SK-N-SH (cell line): Measurements from ENCODE around the gene SORCS3. TPM values are rescaled to one million over a fixed set of nuclear protein-coding genes. Genes with fewer than 3 reads are reported as not detected.

ENCODE experiments used
- CTCF ChIA-PET: fragments of 300-600, 350-600 bp; formaldehyde crosslinking; extraction: SDS; loops from one replicate; lab custom pipeline; 2021; lab: Yijun Ruan, JAX
- POLR2A ChIA-PET: fragments of 350-600 bp; sonication (Branson Sonifier 250); formaldehyde crosslinking; extraction: SDS; loops from one replicate; lab custom pipeline; 2020; ENCODE audit warnings: antibody characterized with exemption, inconsistent platforms; lab: Yijun Ruan, JAX
- DNase-seq: peaks from one replicate; pipeline ENCODE4 v3.0.0; 2012
- H2AFZ ChIP-seq: fragments of 200-600 bp; sonication (generic); 2 replicates; pipeline ENCODE4 v1.8.1; 2016; ENCODE audit warnings: antibody characterized with exemption, mild to moderate bottlenecking, low read depth
- H3F3A ChIP-seq: fragments of 200-600 bp; sonication (generic); replicated peaks from 2 replicates; pipeline ENCODE3; 2016; ENCODE audit warnings: antibody characterized with exemption, mild to moderate bottlenecking; ENCODE audit not compliant: insufficient read depth
- H3K27ac ChIP-seq, 2 experiments: fragments of 200-500 bp in 1 of 2; fragments of 200-600 bp in 1 of 2; sonication (Bioruptor generic) in 1 of 2; sonication (generic), shearing (Covaris generic) in 1 of 2; 2 replicates each; pipeline versions ENCODE4 v1.5.1 to v1.6.1; 2014 to 2016; ENCODE audit warnings: low read depth in 2 of 2, inconsistent platforms in 1 of 2, low read length in 1 of 2, mild to moderate bottlenecking in 1 of 2, mixed read lengths in 1 of 2
- H3K27me3 ChIP-seq: fragments of 200-600 bp; sonication (generic), shearing (Covaris generic); 2 replicates; pipeline ENCODE4 v1.6.1; 2016; ENCODE audit warnings: mixed run types; ENCODE audit not compliant: insufficient read depth
- H3K36me3 ChIP-seq, 2 experiments: fragments of 200-500 bp in 1 of 2; fragments of 200-600 bp in 1 of 2; sonication (Bioruptor generic) in 1 of 2; sonication (generic) in 1 of 2; replicated peaks in 1 of 2; 2 replicates each; pipeline versions ENCODE3 to v1.5.1; 2014 to 2016; ENCODE audit warnings: low read length in 1 of 2, mild to moderate bottlenecking in 1 of 2; ENCODE audit not compliant: insufficient read depth in 2 of 2, control insufficient read depth in 1 of 2
- H3K4me1 ChIP-seq, 2 experiments: fragments of 200-500 bp in 1 of 2; fragments of 200-600 bp in 1 of 2; sonication (Bioruptor generic) in 1 of 2; sonication (generic), shearing (Covaris generic) in 1 of 2; 2 replicates each; pipeline versions ENCODE4 v1.5.1 to v1.6.1; 2014 to 2016; ENCODE audit warnings: low read depth in 1 of 2, low read length in 1 of 2, mixed run types in 1 of 2; ENCODE audit not compliant: insufficient read depth in 2 of 2, control insufficient read depth in 1 of 2
- H3K4me2 ChIP-seq: fragments of 200-600 bp; sonication (generic), shearing (Covaris generic); 2 replicates; pipeline ENCODE4 v1.6.1; 2017; ENCODE audit warnings: mixed run types
- H3K4me3 ChIP-seq, 2 experiments: fragments of 200-500 bp in 1 of 2; fragments of 200-600 bp in 1 of 2; sonication (Bioruptor generic) in 1 of 2; sonication (generic), shearing (Covaris generic) in 1 of 2; 2 replicates each; pipeline versions ENCODE4 v1.5.1 to v1.8.1; 2014 to 2016; ENCODE audit warnings: low read depth in 2 of 2, inconsistent platforms in 1 of 2, low read length in 1 of 2, mild to moderate bottlenecking in 1 of 2, mixed read lengths in 1 of 2, moderate library complexity in 1 of 2
- H3K79me2 ChIP-seq: fragments of 200-600 bp; sonication (generic); 2 replicates; pipeline ENCODE4 v1.8.1; 2017; ENCODE audit warnings: mild to moderate bottlenecking; ENCODE audit not compliant: insufficient read depth
- H3K9ac ChIP-seq: fragments of 200-600 bp; sonication (generic); 2 replicates; pipeline ENCODE4 v1.6.1; 2017; ENCODE audit warnings: mixed run types
- H3K9me2 ChIP-seq: fragments of 200-600 bp; sonication (generic); 2 replicates; pipeline ENCODE4 v1.6.1; 2017; ENCODE audit warnings: mixed run types
- H3K9me3 ChIP-seq: fragments of 200-600 bp; sonication (generic); 2 replicates; pipeline ENCODE4 v1.6.1; 2017; ENCODE audit warnings: mixed run types, mild to moderate bottlenecking, moderate library complexity
- H4K20me1 ChIP-seq: fragments of 200-600 bp; sonication (generic); 2 replicates; pipeline ENCODE4 v1.6.1; 2017; ENCODE audit warnings: mild to moderate bottlenecking, mixed run types; ENCODE audit not compliant: insufficient read depth
- CHD2 ChIP-seq: fragments of 150-350 bp; IDR thresholded peaks from 2 replicates; pipeline ENCODE4 v1.6.1; 2018; ENCODE audit warnings: low read length; ENCODE audit not compliant: partially characterized antibody
- CTCF ChIP-seq: fragments of 200-600 bp; sonication (generic); IDR thresholded peaks from 2 replicates; pipeline ENCODE4 v1.6.1; 2017; ENCODE audit warnings: antibody characterized with exemption, mild to moderate bottlenecking, moderate library complexity
- ELF1 ChIP-seq: IDR thresholded peaks from 2 replicates; pipeline ENCODE4 v1.4.0; 2012
- FOSL2 ChIP-seq: IDR thresholded peaks from 2 replicates; pipeline ENCODE4 v1.4.0; 2012; ENCODE audit warnings: low read depth, mild to moderate bottlenecking, moderate library complexity, borderline replicate concordance
- FOXM1 ChIP-seq: IDR thresholded peaks from 2 replicates; pipeline ENCODE4 v1.4.0; 2012; ENCODE audit warnings: low read depth, mild to moderate bottlenecking
- GATA2 ChIP-seq: sonication (generic); formaldehyde crosslinking; IDR thresholded peaks from 2 replicates; pipeline ENCODE4 v1.5.0; 2020; ENCODE audit warnings: mild to moderate bottlenecking, missing genetic modification reagents
- IRF3 ChIP-seq: fragments of 150-350 bp; IDR thresholded peaks from 2 replicates; pipeline ENCODE4 v1.6.1; 2016; ENCODE audit warnings: mild to moderate bottlenecking, low read depth, low read length
- JUND ChIP-seq: IDR thresholded peaks from 2 replicates; pipeline ENCODE4 v1.4.0; 2012
- MAX ChIP-seq: IDR thresholded peaks from 2 replicates; pipeline ENCODE4 v1.4.0; 2012; ENCODE audit warnings: low read depth
- MXI1 ChIP-seq: IDR thresholded peaks from 2 replicates; pipeline ENCODE4 v1.6.1; 2012; ENCODE audit warnings: mild to moderate bottlenecking, low read depth, low read length, improper control_type of control experiment
- NFIC ChIP-seq: IDR thresholded peaks from 2 replicates; pipeline ENCODE4 v1.4.0; 2012; ENCODE audit warnings: borderline replicate concordance
- NRF1 ChIP-seq: IDR thresholded peaks from 2 replicates; pipeline ENCODE4 v1.6.1; 2012; ENCODE audit warnings: low read depth, mild to moderate bottlenecking, low read length
- REST ChIP-seq: IDR thresholded peaks from 2 replicates; pipeline ENCODE4 v1.6.1; 2012; ENCODE audit warnings: mild to moderate bottlenecking, low read depth, low read length, moderate library complexity
- RFX5 ChIP-seq: IDR thresholded peaks from 2 replicates; pipeline ENCODE4 v1.6.1; 2012; ENCODE audit warnings: mild to moderate bottlenecking, improper control_type of control experiment, low read length
- RXRA ChIP-seq: IDR thresholded peaks from 2 replicates; pipeline ENCODE4 v1.4.0; 2012; ENCODE audit warnings: low read depth, mild to moderate bottlenecking, borderline replicate concordance
- SIN3A ChIP-seq: IDR thresholded peaks from 2 replicates; pipeline ENCODE4 v1.6.1; 2012; ENCODE audit warnings: low read depth, mild to moderate bottlenecking, low read length, moderate library complexity, borderline replicate concordance
- SMC3 ChIP-seq: IDR thresholded peaks from 2 replicates; pipeline ENCODE4 v1.6.1; 2012; ENCODE audit warnings: low read depth, low read length, improper control_type of control experiment
- TCF12 ChIP-seq: IDR thresholded peaks from 2 replicates; pipeline ENCODE4 v1.4.0; 2012
- WGBS: methylation state at CpG from one replicate; pipeline ENCODE4 v1.1.6; 2017; ENCODE audit warnings: low lambda C conversion rate; 5-methylcytosine and 5-hydroxymethylcytosine counted together
- polyA plus RNA-seq, 3 experiments: library from polyadenylated mRNA; depleted of rRNA; stranded (reverse); fragments of >200 nt; gene quantifications; 2 replicates each; pipeline ENCODE4 v1.2.3, GENCODE V29; 2012

Gene SORCS3
- polyA plus RNA-seq, 1 of the 3 experiments (the other 2 are of a cell fraction), result not detected

- Histone ChIP-seq H3K9ac (no peak overlapping the region), H3K4me1 (no peaks in the 10 kb centered on the region), H3K4me3 (no peak overlapping the region), H3K9me3 (no peaks in the 10 kb centered on the region), H3K4me2 (no peak overlapping the region), H3F3A (no peaks in the 10 kb centered on the region), H3K27ac (no peak overlapping the region), H4K20me1 (no peaks in the 10 kb centered on the region), H3K27me3 (no peaks in the 10 kb centered on the region), H3K36me3 (no peaks in the 10 kb centered on the region), H2AFZ (no peak overlapping the region), H3K79me2 (no peaks in the 10 kb centered on the region), H3K9me2 (no peaks in the 10 kb centered on the region)
- no peak for TF ChIP-seq FOXM1
- no peak for TF ChIP-seq MAX
- no peak for TF ChIP-seq MXI1
- TF ChIP-seq RXRA, result no peak
- TF ChIP-seq TCF12, result no peak
- no peak for TF ChIP-seq FOSL2
- TF ChIP-seq GATA2, result no peak
- no peak for TF ChIP-seq CTCF
- TF ChIP-seq NFIC, result no peak
- no peak for TF ChIP-seq REST
- no peak for TF ChIP-seq RFX5
- no peak for DNase-seq
- ChIA-PET POLR2A (no interaction called here), CTCF (interaction anchor here (1.3 kb wide), 1 partner anchor 333 kb away, joined by 3 read pairs; no protein-coding TSS in a partner anchor)
These were observed 348.8 kb downstream of the SORCS3 start for GRCh38 chr10:104989880-104990279.

- H4K20me1 ChIP-seq, result no peaks in the 10 kb centered on the region
- POLR2A ChIA-PET, result no interaction called here
- no peak overlapping the region for H3K9ac ChIP-seq
- H3K27ac ChIP-seq, result no peak overlapping the region
- no peaks in the 10 kb centered on the region for H3K27me3 ChIP-seq
- H3K9me3 ChIP-seq, result no peaks in the 10 kb centered on the region
- H3F3A ChIP-seq, result no peaks in the 10 kb centered on the region
- no peak overlapping the region for H3K4me2 ChIP-seq
- no peaks in the 10 kb centered on the region for H3K4me1 ChIP-seq
- WGBS, result 34% methylated on average over 6 of the region's 6 CpGs
- no peak overlapping the region for H3K4me3 ChIP-seq
- CTCF ChIA-PET, result interaction anchor here (1.0 kb wide), 1 partner anchor 9 kb away, joined by 3 read pairs; no protein-coding TSS in a partner anchor
- no peak overlapping the region for H2AFZ ChIP-seq
- no peak for DNase-seq
- H3K36me3 ChIP-seq, result no peaks in the 10 kb centered on the region
- H3K9me2 ChIP-seq, result no peaks in the 10 kb centered on the region
- no peaks in the 10 kb centered on the region for H3K79me2 ChIP-seq
- TF ChIP-seq NRF1, result no peak
- no peak for TF ChIP-seq REST
- no peak for TF ChIP-seq ELF1
- TF ChIP-seq CHD2, result no peak
- TF ChIP-seq SMC3, result no peak
- TF ChIP-seq MAX, result no peak
- no peak for TF ChIP-seq RFX5
- no peak for TF ChIP-seq JUND
- no peak for TF ChIP-seq SIN3A
- TF ChIP-seq IRF3, result no peak
- no peak for TF ChIP-seq RXRA
These were observed 352.0 kb downstream of the SORCS3 start for GRCh38 chr10:104993085-104993484.
